H1 (cell line): ENCODE results near the gene ZFTA. TPM values are rescaled to one million over a fixed set of nuclear protein-coding genes. Genes with fewer than 3 reads are reported as not detected.

Experiments
- NRF1 ChIP-seq: IDR thresholded peaks from 2 replicates; pipeline ENCODE4 v1.6.1; 2011; ENCODE audit warnings: mild to moderate bottlenecking, low read depth, low read length, improper control_type of control experiment
- RXRA ChIP-seq: IDR thresholded peaks from 2 replicates; pipeline ENCODE4 v1.6.1; 2011; ENCODE audit warnings: low read depth, mild to moderate bottlenecking, low read length, moderate library complexity; ENCODE audit not compliant: insufficient read depth
- SUZ12 ChIP-seq: fragments of 200-600 bp; sonication (generic); IDR thresholded peaks from 2 replicates; pipeline ENCODE4 v1.6.1; 2012; ENCODE audit warnings: mild to moderate bottlenecking, inconsistent platforms, low read length, moderate library complexity, mixed read lengths
- TAF7 ChIP-seq: optimal IDR thresholded peaks from 2 replicates; pipeline ENCODE3; 2011; ENCODE audit warnings: low read depth, mild to moderate bottlenecking, inconsistent platforms, low read length, moderate library complexity, borderline replicate concordance
- YY1 ChIP-seq: IDR thresholded peaks from 2 replicates; pipeline ENCODE4 v1.6.1; 2011; ENCODE audit warnings: low read depth, mild to moderate bottlenecking, low read length
- polyA plus RNA-seq, 7 experiments: library from polyadenylated mRNA; depleted of rRNA in 3 of 7; stranded (reverse) in 5 of 7; unstranded in 2 of 7; fragments of >200 nt in 5 of 7; fragments of 200-250 nt in 2 of 7; gene quantifications; 1 replicate in 5 of 7; 2 replicates in 1 of 7; 4 replicates in 1 of 7; pipeline versions ENCODE4 v1.2.1 to v1.2.3, GENCODE V29; 2011 to 2013; ENCODE audit warnings: missing spikeins in 2 of 7, mixed read lengths in 2 of 7
- total RNA-seq: library from RNA; stranded (reverse); fragmentation: NEBNext Ultra II Directional; extraction: Animal tissue kit (Norgen Biotek cat#: 25700); gene quantifications from 2 replicates; pipeline ENCODE4 v1.2.1, GENCODE V29; 2021

ZFTA gene
- total and polyA plus RNA-seq, 2 of the 8 experiments (the other 6 are each of a cell fraction or from before 2014, with no cell fraction given), result 9.5 to 34.0 TPM

- TF ChIP-seq TAF7 (no peak), SUZ12 (no peak), NRF1 (no peak), YY1 (no peak), RXRA (no peak)
Measured at GRCh38 chr11:63719987-63720386, 48.6 kb downstream of the ZFTA start (continued).
